A549 (cell line): ENCODE results near the gene TCEANC2. TPM values are rescaled to one million over a fixed set of nuclear protein-coding genes. Genes with fewer than 3 reads are reported as not detected.

Source experiments
- ATAC-seq, 2 experiments: fragments of 200-7000 bp in 1 of 2; fragments of >200 bp in 1 of 2; cut with Nextera tagmentation in 1 of 2; cut with Tn5 transposase in 1 of 2; 3 replicates each; pipeline versions ENCODE4 v1.8.0 to v1.9.1; 2018 to 2020; ENCODE audit warnings: mild to moderate bottlenecking in 1 of 2, moderate library complexity in 1 of 2
- CTCF ChIA-PET: fragments of 300-600 bp; sonication (Branson Sonifier 250); formaldehyde crosslinking; extraction: SDS; loops from one replicate; lab custom pipeline; 2021; ENCODE audit warnings: antibody characterized with exemption, inconsistent platforms; lab: Yijun Ruan, JAX
- POLR2A ChIA-PET: fragments of 350-600 bp; formaldehyde crosslinking; extraction: SDS; loops from one replicate; lab custom pipeline; 2021; ENCODE audit warnings: antibody characterized with exemption, inconsistent platforms; lab: Yijun Ruan, JAX
- DNase-seq, 2 experiments: peaks; one replicate each; pipeline versions ENCODE4 v3.0.0 to v3.0.0-alpha.2; 2011 to 2016; ENCODE audit warnings: low read depth in 1 of 2, low spot score in 1 of 2
- FAIRE-seq: peaks from 2 replicates; lab custom pipeline; 2011; peaks lifted over from hg19 to GRCh38; lab: Jason Lieb, UNC
- H3K27ac ChIP-seq, 2 experiments: fragments of >200 bp; sonication (Bioruptor Twin); formaldehyde crosslinking; 3 replicates each; pipeline ENCODE4 v1.5.1; 2016 to 2017
- H3K4me1 ChIP-seq: fragments of >200 bp; sonication (Bioruptor Twin); formaldehyde crosslinking; 3 replicates; pipeline ENCODE4 v1.6.1; 2016
- H3K4me2 ChIP-seq: fragments of >200 bp; sonication (Bioruptor Twin); formaldehyde crosslinking; 3 replicates; pipeline ENCODE4 v1.6.1; 2016
- H3K4me3 ChIP-seq: fragments of >200 bp; sonication (Bioruptor Twin); formaldehyde crosslinking; 3 replicates; pipeline ENCODE4 v1.5.1; 2016
- H3K9me3 ChIP-seq: fragments of >200 bp; sonication (Bioruptor Twin); formaldehyde crosslinking; 3 replicates; pipeline ENCODE4 v1.6.1; 2016
- ATOH8 ChIP-seq: fragments of 250-450 bp; sonication (Bioruptor Pico); IDR thresholded peaks from 2 replicates; pipeline ENCODE4 v1.5.0; 2020; ENCODE audit warnings: low read depth, mild to moderate bottlenecking, moderate library complexity
- BHLHE40 ChIP-seq: IDR thresholded peaks from 2 replicates; pipeline ENCODE4 v1.6.1; 2012; ENCODE audit warnings: low read depth, low read length, inconsistent platforms
- CBX8 ChIP-seq: fragments of 200-600 bp; sonication (generic); IDR thresholded peaks from 2 replicates; pipeline ENCODE4 v1.6.1; 2016
- CHD2 ChIP-seq: fragments of 150-350 bp; IDR thresholded peaks from 2 replicates; pipeline ENCODE4 v1.6.1; 2014; ENCODE audit warnings: low read length; ENCODE audit not compliant: partially characterized antibody
- CTCF ChIP-seq: fragments of >200 bp; sonication (Bioruptor Twin); formaldehyde crosslinking; IDR thresholded peaks from 3 replicates; pipeline ENCODE4 v1.5.1; 2016
- E2F6 ChIP-seq: IDR thresholded peaks from 2 replicates; pipeline ENCODE4 v1.6.1; 2012; ENCODE audit warnings: low read depth, borderline replicate concordance
- FOSL2 ChIP-seq, 2 experiments: fragments of 450-650 bp in 1 of 2; fragments of >200 bp in 1 of 2; sonication (Bioruptor Twin) in 1 of 2; formaldehyde crosslinking; IDR thresholded peaks; 2 replicates each; pipeline versions ENCODE4 v1.5.0 to v1.6.1; 2016 to 2020; ENCODE audit warnings: mild to moderate bottlenecking in 1 of 2, moderate library complexity in 1 of 2
- GATA3 ChIP-seq: IDR thresholded peaks from 2 replicates; pipeline ENCODE4 v1.6.1; 2012; ENCODE audit warnings: borderline replicate concordance
- HDAC2 ChIP-seq: fragments of 200-600 bp; sonication (generic); IDR thresholded peaks from 2 replicates; pipeline ENCODE4 v1.6.1; 2016
- HOXA7 ChIP-seq: fragments of 250-450 bp; sonication (Bioruptor Pico); IDR thresholded peaks from 2 replicates; pipeline ENCODE4 v1.5.0; 2020; ENCODE audit warnings: mild to moderate bottlenecking, moderate library complexity
- HOXB13 ChIP-seq: fragments of 250-450 bp; sonication (Bioruptor Pico); IDR thresholded peaks from 2 replicates; pipeline ENCODE4 v1.5.0; 2020; ENCODE audit warnings: low read depth, mild to moderate bottlenecking, moderate library complexity
- JUN ChIP-seq, 2 experiments: fragments of >200 bp; sonication (Bioruptor Twin); formaldehyde crosslinking; IDR thresholded peaks; 2 replicates in 1 of 2; 3 replicates in 1 of 2; pipeline ENCODE4 v1.6.1; 2016 to 2017
- KDM5A ChIP-seq: fragments of 200-600 bp; sonication (generic); IDR thresholded peaks from 2 replicates; pipeline ENCODE4 v1.6.1; 2016; ENCODE audit warnings: antibody characterized with exemption, mild to moderate bottlenecking
- NPAS2 ChIP-seq: fragments of 250-450 bp; sonication (Bioruptor Pico); IDR thresholded peaks from 2 replicates; pipeline ENCODE4 v1.8.0; 2022; ENCODE audit warnings: mild to moderate bottlenecking, moderate library complexity, borderline replicate concordance
- PHF8 ChIP-seq: fragments of 200-600 bp; sonication (generic); IDR thresholded peaks from 2 replicates; pipeline ENCODE4 v1.6.1; 2016; ENCODE audit warnings: low read depth, mild to moderate bottlenecking, antibody characterized with exemption, moderate library complexity, borderline replicate concordance
- POLR2A ChIP-seq: IDR thresholded peaks from 2 replicates; pipeline ENCODE4 v1.6.1; 2012; ENCODE audit warnings: mild to moderate bottlenecking, low read length
- RNF2 ChIP-seq: fragments of 200-600 bp; sonication (generic); IDR thresholded peaks from 2 replicates; pipeline ENCODE4 v1.6.1; 2016; ENCODE audit warnings: low read depth, mild to moderate bottlenecking, antibody characterized with exemption, moderate library complexity, borderline replicate concordance
- SMC3 ChIP-seq: fragments of >200 bp; sonication (Bioruptor Twin); formaldehyde crosslinking; IDR thresholded peaks from 3 replicates; pipeline ENCODE4 v1.6.1; 2018; ENCODE audit warnings: inconsistent platforms
- SREBF2 ChIP-seq: fragments of 450-650 bp; IDR thresholded peaks from 2 replicates; pipeline ENCODE4 v1.6.1; 2014; ENCODE audit warnings: mild to moderate bottlenecking, moderate library complexity
- ZSCAN20 ChIP-seq: fragments of 250-450 bp; sonication (Bioruptor Pico); IDR thresholded peaks from 2 replicates; pipeline ENCODE4 v1.8.0; 2022; ENCODE audit warnings: mild to moderate bottlenecking, moderate library complexity
- WGBS: methylation state at CpG from one replicate; pipeline ENCODE4 v1.1.6; 2017; ENCODE audit errors: missing lambda C conversion rate; 5-methylcytosine and 5-hydroxymethylcytosine counted together
- polyA plus RNA-seq, 4 experiments: library from polyadenylated mRNA; depleted of rRNA in 3 of 4; stranded (reverse); fragments of >200 nt; fragmentation: RNase III in 1 of 4; extraction: RNeasy Plus Mini Kit Qiagen cat#74134 plus additional on column Dnase treatment in 1 of 4; gene quantifications; 2 replicates in 3 of 4; 3 replicates in 1 of 4; pipeline ENCODE4 v1.2.3, GENCODE V29; 2011 to 2017
- TF ChIP-seq, protein P1 (sequence below): fragments of 450-650 bp; IDR thresholded peaks from 2 replicates; pipeline ENCODE4 v1.6.1; 2014; ENCODE audit warnings: antibody characterized with exemption
- TF ChIP-seq, protein P2 (sequence below): fragments of 250-450 bp; sonication (Bioruptor Pico); IDR thresholded peaks from 2 replicates; pipeline ENCODE4 v1.5.0; 2021; ENCODE audit warnings: mild to moderate bottlenecking, moderate library complexity, borderline replicate concordance
- TF ChIP-seq, protein P3 (sequence below): fragments of 150-350 bp; IDR thresholded peaks from 2 replicates; pipeline ENCODE4 v1.6.1; 2014; ENCODE audit warnings: low read depth, mild to moderate bottlenecking, low read length
- TF ChIP-seq, protein P4 (sequence below): fragments of >200 bp; sonication (Bioruptor Twin); formaldehyde crosslinking; IDR thresholded peaks from 3 replicates; pipeline ENCODE4 v1.6.1; 2016
- TF ChIP-seq, protein P5 (sequence below): IDR thresholded peaks from 2 replicates; pipeline ENCODE4 v1.6.1; 2012

Gene TCEANC2
- polyA plus RNA-seq, 2 of the 4 experiments (the other 2 are of a cell fraction), result 1.9 to 3.4 TPM

DNA sequence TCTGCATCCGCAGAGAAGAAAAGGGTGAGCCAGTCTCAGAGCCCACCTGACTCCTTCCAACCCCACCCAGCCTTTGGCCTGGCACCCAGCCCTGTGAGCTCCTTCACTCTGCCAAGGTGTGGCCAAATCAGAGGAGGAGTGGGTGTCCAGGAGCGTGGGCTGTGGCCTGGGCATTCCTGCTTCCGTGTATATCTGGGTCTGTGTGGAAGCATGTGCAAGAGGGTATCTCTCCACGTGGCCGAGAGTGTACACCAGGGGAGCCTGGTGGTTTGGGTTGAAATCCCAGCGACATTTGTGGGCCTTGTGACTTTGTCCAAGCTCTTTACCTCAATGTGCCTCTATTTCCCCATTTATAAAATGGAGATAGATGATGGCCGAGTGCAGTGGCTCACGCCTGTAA, 69.6 kb downstream of the TCEANC2 start:
- no peak for DNase-seq
- Histone ChIP-seq H3K9me3 (no peaks in the 10 kb centered on the region), H3K4me3 (no peak overlapping the region), H3K4me1 (peaks cover 20% of the 10 kb centered on the region), H3K27ac (no peak overlapping the region), H3K4me2 (no peak overlapping the region)
- ATAC-seq, result no peak
- CTCF ChIA-PET, result interaction anchor here (0.6 to 4.1 kb wide), 10 partner anchors 9 to 637 kb away, joined by 3 to 36 read pairs (median 4); no protein-coding TSS in a partner anchor
- no peak for TF ChIP-seq POLR2A
- TF ChIP-seq E2F6, result no peak
- no peak for TF ChIP-seq GATA3
- no peak for TF ChIP-seq NPAS2 (CRISPR knock-in tag)
- TF ChIP-seq CBX8, result no peak
- TF ChIP-seq HOXA7, result no peak
- no peak for TF ChIP-seq RNF2
- TF ChIP-seq KDM5A, result no peak
- TF ChIP-seq, protein P1, sequence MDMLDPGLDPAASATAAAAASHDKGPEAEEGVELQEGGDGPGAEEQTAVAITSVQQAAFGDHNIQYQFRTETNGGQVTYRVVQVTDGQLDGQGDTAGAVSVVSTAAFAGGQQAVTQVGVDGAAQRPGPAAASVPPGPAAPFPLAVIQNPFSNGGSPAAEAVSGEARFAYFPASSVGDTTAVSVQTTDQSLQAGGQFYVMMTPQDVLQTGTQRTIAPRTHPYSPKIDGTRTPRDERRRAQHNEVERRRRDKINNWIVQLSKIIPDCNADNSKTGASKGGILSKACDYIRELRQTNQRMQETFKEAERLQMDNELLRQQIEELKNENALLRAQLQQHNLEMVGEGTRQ, result no peak
- no peak for TF ChIP-seq HDAC2
- WGBS, result 96% methylated on average over 7 of the region's 8 CpGs
- POLR2A ChIA-PET, result no interaction called here
- FAIRE-seq, result no peak

GRCh38 chr1:54124472-54124871, 71.1 kb downstream of the TCEANC2 start:
- H3K4me2 ChIP-seq, result no peak overlapping the region
- ATAC-seq (no peak), FAIRE-seq (no peak), DNase-seq (no peak)
- no peak overlapping the region for H3K27ac ChIP-seq
- no peak overlapping the region for H3K4me3 ChIP-seq
- peaks cover 7% of the 10 kb centered on the region; the same call in 2 of the 3 replicates for H3K4me1 ChIP-seq
- H3K9me3 ChIP-seq, result no peaks in the 10 kb centered on the region
- WGBS, result 100% methylated on average over 2 of the region's 9 CpGs
- TF ChIP-seq E2F6 (no peak), CHD2 (no peak), ZSCAN20 (CRISPR knock-in tag) (no peak), JUN (IDR thresholded peaks at IDR 0.05) (no peak), HOXB13 (CRISPR knock-in tag) (no peak), SREBF2 (no peak), BHLHE40 (no peak), PHF8 (no peak), SMC3 (no peak), CBX8 (no peak), FOSL2 (IDR thresholded peaks at IDR 0.05) (no peak), FOSL2 (CRISPR knock-in tag; IDR thresholded peaks at IDR 0.05) (no peak), CTCF (no peak), ATOH8 (CRISPR knock-in tag) (no peak)
- TF ChIP-seq, protein P2, sequence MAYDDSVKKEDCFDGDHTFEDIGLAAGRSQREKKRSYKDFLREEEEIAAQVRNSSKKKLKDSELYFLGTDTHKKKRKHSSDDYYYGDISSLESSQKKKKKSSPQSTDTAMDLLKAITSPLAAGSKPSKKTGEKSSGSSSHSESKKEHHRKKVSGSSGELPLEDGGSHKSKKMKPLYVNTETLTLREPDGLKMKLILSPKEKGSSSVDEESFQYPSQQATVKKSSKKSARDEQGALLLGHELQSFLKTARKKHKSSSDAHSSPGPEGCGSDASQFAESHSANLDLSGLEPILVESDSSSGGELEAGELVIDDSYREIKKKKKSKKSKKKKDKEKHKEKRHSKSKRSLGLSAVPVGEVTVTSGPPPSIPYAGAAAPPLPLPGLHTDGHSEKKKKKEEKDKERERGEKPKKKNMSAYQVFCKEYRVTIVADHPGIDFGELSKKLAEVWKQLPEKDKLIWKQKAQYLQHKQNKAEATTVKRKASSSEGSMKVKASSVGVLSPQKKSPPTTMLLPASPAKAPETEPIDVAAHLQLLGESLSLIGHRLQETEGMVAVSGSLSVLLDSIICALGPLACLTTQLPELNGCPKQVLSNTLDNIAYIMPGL (CRISPR knock-in tag), result no peak
- TF ChIP-seq, protein P3, sequence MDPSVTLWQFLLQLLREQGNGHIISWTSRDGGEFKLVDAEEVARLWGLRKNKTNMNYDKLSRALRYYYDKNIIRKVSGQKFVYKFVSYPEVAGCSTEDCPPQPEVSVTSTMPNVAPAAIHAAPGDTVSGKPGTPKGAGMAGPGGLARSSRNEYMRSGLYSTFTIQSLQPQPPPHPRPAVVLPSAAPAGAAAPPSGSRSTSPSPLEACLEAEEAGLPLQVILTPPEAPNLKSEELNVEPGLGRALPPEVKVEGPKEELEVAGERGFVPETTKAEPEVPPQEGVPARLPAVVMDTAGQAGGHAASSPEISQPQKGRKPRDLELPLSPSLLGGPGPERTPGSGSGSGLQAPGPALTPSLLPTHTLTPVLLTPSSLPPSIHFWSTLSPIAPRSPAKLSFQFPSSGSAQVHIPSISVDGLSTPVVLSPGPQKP, result no peak
- TF ChIP-seq, protein P4, sequence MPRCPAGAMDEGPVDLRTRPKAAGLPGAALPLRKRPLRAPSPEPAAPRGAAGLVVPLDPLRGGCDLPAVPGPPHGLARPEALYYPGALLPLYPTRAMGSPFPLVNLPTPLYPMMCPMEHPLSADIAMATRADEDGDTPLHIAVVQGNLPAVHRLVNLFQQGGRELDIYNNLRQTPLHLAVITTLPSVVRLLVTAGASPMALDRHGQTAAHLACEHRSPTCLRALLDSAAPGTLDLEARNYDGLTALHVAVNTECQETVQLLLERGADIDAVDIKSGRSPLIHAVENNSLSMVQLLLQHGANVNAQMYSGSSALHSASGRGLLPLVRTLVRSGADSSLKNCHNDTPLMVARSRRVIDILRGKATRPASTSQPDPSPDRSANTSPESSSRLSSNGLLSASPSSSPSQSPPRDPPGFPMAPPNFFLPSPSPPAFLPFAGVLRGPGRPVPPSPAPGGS, result no peak
- TF ChIP-seq, protein P5, sequence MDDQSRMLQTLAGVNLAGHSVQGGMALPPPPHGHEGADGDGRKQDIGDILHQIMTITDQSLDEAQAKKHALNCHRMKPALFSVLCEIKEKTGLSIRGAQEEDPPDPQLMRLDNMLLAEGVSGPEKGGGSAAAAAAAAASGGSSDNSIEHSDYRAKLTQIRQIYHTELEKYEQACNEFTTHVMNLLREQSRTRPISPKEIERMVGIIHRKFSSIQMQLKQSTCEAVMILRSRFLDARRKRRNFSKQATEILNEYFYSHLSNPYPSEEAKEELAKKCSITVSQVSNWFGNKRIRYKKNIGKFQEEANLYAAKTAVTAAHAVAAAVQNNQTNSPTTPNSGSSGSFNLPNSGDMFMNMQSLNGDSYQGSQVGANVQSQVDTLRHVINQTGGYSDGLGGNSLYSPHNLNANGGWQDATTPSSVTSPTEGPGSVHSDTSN, result no peak
- ChIA-PET CTCF (interaction anchor here (1.2 to 4.1 kb wide), 5 partner anchors 11 to 365 kb away, joined by 3 to 36 read pairs (median 3); no protein-coding TSS in a partner anchor), POLR2A (no interaction called here)
